ENCODE results near the gene LIMS2. TPM values are rescaled to one million over a fixed set of nuclear protein-coding genes. Genes with fewer than 3 reads are reported as not detected.

Gene LIMS2
- total and polyA plus RNA-seq, 7 donors: 9.3 to 31.8 (median 16.4) TPM

GRCh38 chr2:127705391-127706065, 30.2 kb upstream of the LIMS2 start:
- TF ChIP-seq, protein P1, sequence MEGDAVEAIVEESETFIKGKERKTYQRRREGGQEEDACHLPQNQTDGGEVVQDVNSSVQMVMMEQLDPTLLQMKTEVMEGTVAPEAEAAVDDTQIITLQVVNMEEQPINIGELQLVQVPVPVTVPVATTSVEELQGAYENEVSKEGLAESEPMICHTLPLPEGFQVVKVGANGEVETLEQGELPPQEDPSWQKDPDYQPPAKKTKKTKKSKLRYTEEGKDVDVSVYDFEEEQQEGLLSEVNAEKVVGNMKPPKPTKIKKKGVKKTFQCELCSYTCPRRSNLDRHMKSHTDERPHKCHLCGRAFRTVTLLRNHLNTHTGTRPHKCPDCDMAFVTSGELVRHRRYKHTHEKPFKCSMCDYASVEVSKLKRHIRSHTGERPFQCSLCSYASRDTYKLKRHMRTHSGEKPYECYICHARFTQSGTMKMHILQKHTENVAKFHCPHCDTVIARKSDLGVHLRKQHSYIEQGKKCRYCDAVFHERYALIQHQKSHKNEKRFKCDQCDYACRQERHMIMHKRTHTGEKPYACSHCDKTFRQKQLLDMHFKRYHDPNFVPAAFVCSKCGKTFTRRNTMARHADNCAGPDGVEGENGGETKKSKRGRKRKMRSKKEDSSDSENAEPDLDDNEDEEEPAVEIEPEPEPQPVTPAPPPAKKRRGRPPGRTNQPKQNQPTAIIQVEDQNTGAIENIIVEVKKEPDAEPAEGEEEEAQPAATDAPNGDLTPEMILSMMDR (IDR thresholded peaks at IDR 0.05): no peak
- Histone ChIP-seq H3K4me3 (no peak overlapping the region), H3K4me1 (peaks cover 31% of the 10 kb centered on the region), H3K27me3 (ENCODE audit: insufficient read depth in 3 of 3, low read length in 2 of 3) (no peaks in the 10 kb centered on the region), H3K36me3 (ENCODE audit: insufficient read depth in 1 of 2, low read depth in 1 of 2) (peaks cover 6 to 56% of the 10 kb centered on the region in 2 donors), H3K9me3 (no peaks in the 10 kb centered on the region), H3K27ac (no peak overlapping the region)
- ATAC-seq (no peak), DNase-seq (no peak)
- intact Hi-C loops (cut with DNase I): no loop called here
- WGBS, 3 donors: 74 to 86% (median 78%) methylated on average over 5 of the region's 5 CpGs

DNA sequence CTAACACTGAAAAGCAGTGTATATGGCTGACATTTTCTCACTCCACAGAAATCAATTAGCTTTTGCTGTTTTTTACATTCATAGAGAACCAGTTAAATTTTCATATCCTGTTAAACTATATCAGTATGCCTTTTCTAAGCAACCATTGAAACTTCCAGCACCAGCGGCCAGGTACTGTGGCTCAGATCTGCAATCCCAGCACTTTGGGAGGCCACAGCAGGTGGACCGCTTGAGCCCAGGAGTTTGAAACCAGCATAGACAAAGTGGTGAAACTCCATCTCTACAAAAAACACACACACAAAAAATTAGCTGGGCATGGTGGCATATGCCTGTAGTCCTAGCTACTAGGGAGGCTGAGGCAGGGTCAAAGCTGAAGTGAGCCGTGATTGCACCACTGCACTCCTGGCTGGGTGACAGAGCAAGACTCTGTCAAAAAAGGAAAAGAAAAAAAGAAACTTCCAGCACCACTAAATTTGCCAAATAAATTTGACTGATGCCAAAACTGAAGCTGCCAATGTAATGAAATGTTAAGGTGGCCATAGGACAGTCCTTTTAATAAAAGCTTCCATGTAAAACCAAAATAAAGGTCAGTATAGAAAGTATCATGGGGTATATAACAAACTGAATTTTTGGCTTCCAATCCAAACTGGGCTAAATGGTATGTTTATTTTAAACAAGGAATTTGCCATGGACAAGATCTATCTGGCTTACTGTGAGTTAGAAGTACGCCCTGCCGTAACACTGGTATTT, 29.5 kb upstream of the LIMS2 start:
- Histone ChIP-seq H3K4me1 (peaks cover 35% of the 10 kb centered on the region), H3K27me3 (ENCODE audit: insufficient read depth in 3 of 3, low read length in 2 of 3) (no peaks in the 10 kb centered on the region), H3K27ac (no peak overlapping the region), H3K4me3 (no peak overlapping the region), H3K9me3 (no peaks in the 10 kb centered on the region), H3K36me3 (ENCODE audit: insufficient read depth in 1 of 2, low read depth in 1 of 2) (peaks cover 6 to 49% of the 10 kb centered on the region in 2 donors)
- DNase-seq: peak in 1 of 2 donors; percentile 43
- ATAC-seq: no peak
- WGBS, 3 donors: 77 to 84% (median 82%) methylated on average over 5 of the region's 5 CpGs
- TF ChIP-seq, protein P1 (IDR thresholded peaks at IDR 0.05): no peak
- intact Hi-C loops (cut with DNase I): loop anchor here in 1 of 2 donors (5.0 kb wide), 1 partner anchor 107 kb away; the partner anchor contains the start of gene WDR33

- peak overlapping the region; percentile 99 for H3K27ac ChIP-seq
- no peaks in the 10 kb centered on the region for H3K27me3 ChIP-seq (ENCODE audit: insufficient read depth in 3 of 3, low read length in 2 of 3)
- TF ChIP-seq, protein P1 (IDR thresholded peaks at IDR 0.05): no peak
- intact Hi-C loops (cut with DNase I): loop anchor here in 1 of 2 donors (5.0 kb wide), 1 partner anchor 109 kb away; the partner anchor contains the start of gene WDR33
- DNase-seq (no peak), ATAC-seq (no peak)
- peaks cover 35% of the 10 kb centered on the region for H3K4me1 ChIP-seq
- peaks cover 2 to 34% of the 10 kb centered on the region in 2 donors for H3K36me3 ChIP-seq (ENCODE audit: insufficient read depth in 1 of 2, low read depth in 1 of 2)
- no peaks in the 10 kb centered on the region for H3K9me3 ChIP-seq
- 79 to 89% (median 81%) methylated on average over 5 of the region's 5 CpGs for WGBS, 3 donors
- H3K4me3 ChIP-seq: peak overlapping the region; percentile 82
Measured at GRCh38 chr2:127703282-127703681, 28.0 kb upstream of the LIMS2 start.

DNA sequence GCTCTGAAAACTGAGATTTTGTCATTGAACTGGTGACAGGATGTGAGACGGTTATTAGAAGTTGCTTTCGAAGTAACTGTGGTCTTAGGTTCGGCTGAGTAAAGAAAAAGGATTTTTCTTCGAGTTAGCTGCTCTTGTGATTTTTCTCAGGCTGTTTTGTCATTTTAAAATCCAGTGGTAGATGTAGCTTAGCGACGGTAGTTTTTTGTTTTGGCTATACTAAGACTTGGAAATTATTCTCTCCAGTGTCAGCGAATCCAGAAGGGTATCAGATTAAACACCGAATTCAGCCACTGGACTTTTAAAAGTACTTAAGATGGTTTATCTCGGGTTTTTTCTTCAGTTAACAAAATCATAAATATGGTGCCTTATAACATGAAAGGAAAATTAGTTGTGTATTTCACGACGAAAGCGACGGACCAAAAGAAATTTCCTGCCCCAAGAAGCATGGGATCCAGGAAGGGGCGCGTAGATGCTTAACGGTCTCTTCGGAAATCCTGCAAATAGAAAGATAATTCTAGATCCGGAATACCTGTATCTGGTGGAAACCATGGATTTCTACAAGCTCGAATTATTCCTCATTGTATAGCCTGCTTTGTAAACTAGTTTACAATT, 27.2 kb upstream of the LIMS2 start:
- Histone ChIP-seq H3K27ac (peak overlapping the region; percentile 99), H3K27me3 (ENCODE audit: insufficient read depth in 3 of 3, low read length in 2 of 3) (no peaks in the 10 kb centered on the region), H3K4me3 (peak overlapping the region; percentile 82), H3K9me3 (no peaks in the 10 kb centered on the region), H3K4me1 (peaks cover 35% of the 10 kb centered on the region), H3K36me3 (ENCODE audit: insufficient read depth in 1 of 2, low read depth in 1 of 2) (peaks cover 2 to 26% of the 10 kb centered on the region in 2 donors)
- TF ChIP-seq, protein P1 (IDR thresholded peaks at IDR 0.05): no peak
- ATAC-seq: no peak
- intact Hi-C loops (cut with DNase I): loop anchor here in 1 of 2 donors (5.0 kb wide), 1 partner anchor 110 kb away; the partner anchor contains the start of gene WDR33
- WGBS, 3 donors: 33 to 38% (median 37%) methylated on average over 19 of the region's 19 CpGs
- no peak for DNase-seq
